DMS153 (cell line): ENCODE data around the gene NSUN5.
"Not testable (repeated sequence)": the region's sequence is repeated elsewhere in the genome, so short reads cannot be mapped to it uniquely, and the experiment has no call there.

Experiments used
- DNase-seq: peaks from one replicate; lab custom pipeline; 2025; lab: John Stamatoyannopoulos, UW

The NSUN5 gene

DNA sequence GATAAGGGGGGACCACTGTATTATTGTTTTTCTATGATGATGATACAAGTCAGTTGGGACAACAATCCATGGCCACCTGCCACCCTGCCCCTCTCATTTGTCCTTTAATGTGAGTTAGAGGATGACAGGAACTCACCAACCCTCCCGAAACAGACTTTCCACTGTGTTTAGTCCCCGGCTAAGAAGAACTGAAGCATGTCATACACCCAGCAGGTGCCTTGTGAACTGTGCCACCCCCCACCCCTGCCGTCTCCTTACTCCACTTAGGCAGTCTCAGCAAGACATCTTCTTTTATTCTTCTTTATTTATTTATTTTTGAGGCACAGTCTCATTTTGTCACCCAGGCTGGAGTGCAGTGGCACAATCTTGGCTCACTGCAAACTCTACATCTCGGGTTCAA lies 40.8 kb downstream of the NSUN5 start:
- not testable (repeated sequence) for DNase-seq

DNA sequence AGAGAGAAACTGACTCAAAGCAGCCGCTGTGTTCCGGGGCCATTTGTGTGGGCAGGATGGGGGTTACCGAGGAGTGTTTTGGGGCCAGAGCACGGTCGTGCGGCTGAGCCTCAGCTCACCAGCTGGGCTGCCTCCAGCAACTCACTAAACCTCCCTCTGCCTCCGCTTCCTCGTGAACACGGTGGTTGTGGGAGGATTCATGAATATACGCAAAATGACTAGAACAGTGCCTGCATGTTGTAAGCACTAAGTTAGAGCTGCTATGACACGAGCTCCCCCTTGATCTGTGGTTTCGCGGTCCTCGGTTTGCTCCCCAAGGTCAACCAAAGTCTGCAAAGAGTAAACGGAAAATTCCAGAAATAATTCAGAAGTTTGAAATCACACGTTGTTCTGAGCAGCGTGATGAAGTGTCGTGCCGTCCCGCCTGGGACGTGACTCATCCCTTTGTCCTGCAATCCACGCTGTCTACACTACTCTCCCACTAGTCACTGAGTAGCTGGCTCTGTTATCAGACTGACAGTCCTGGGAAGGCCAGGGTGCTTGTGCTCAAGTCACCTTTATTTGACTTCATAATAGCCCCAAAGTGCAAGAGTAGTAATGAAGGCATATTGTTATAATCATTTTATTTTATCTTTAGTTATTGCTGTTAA lies 41.8 kb downstream of the NSUN5 start:
- DNase-seq: not testable (repeated sequence)

DNA sequence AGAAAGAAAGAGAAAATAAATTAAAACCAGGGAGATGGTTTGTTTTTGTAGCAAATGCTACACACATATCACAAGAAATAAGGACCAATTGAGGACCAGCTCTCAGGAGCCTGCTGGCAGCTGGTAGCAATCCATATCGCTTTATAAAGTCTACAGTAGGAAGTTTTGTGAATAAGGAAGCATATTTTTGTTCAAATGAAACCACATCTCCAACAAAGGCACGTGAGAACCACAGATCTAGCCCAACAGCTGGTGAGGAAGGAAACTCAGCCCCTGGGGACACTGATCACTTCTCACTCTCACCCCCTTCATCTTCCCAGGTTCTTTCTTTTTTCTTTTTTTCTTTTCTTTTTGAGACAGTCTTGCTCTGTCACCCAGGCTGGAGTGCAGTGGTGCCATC lies 46.2 kb downstream of the NSUN5 start:
- DNase-seq: not testable (repeated sequence)
